OCI-LY7 (cell line): ENCODE results near the gene CCDC134.

ENCODE experiments used
- EZH2phosphoT487 ChIP-seq: fragments of 200-600 bp; sonication (generic); IDR thresholded peaks from 2 replicates; pipeline ENCODE4 v1.6.1; 2018; ENCODE audit warnings: low read depth, borderline replicate concordance, mild to moderate bottlenecking, mixed run types, antibody characterized with exemption, low read length, moderate library complexity, mixed read lengths
- TF ChIP-seq, protein P1 (sequence below): fragments of 200-600 bp; sonication (generic); conservative IDR thresholded peaks from 2 replicates; pipeline ENCODE4 v1.5.1; 2014; ENCODE audit warnings: mild to moderate bottlenecking, antibody characterized with exemption, low read length, moderate library complexity, mixed read lengths

DNA sequence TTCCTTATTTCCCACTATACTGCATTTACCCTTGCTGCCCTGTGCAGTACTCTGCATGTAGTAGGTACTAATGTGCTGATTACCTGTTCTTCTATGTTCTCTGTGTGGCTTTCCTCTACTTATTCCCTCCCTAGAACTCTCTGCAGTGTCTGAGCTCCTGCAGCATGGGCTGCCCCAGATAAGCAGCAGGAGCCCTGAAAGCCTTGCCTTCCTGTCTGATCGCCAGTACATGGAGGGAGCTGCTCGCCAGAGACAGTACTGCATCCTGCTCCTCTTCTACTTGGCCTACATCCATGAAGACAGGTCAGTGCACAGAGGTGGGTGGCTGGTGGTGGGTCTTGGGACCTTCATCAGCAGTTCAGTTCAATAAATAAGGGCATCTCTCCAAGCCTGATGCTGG is 42.2 kb upstream of the CCDC134 start:
- TF ChIP-seq, protein P1, sequence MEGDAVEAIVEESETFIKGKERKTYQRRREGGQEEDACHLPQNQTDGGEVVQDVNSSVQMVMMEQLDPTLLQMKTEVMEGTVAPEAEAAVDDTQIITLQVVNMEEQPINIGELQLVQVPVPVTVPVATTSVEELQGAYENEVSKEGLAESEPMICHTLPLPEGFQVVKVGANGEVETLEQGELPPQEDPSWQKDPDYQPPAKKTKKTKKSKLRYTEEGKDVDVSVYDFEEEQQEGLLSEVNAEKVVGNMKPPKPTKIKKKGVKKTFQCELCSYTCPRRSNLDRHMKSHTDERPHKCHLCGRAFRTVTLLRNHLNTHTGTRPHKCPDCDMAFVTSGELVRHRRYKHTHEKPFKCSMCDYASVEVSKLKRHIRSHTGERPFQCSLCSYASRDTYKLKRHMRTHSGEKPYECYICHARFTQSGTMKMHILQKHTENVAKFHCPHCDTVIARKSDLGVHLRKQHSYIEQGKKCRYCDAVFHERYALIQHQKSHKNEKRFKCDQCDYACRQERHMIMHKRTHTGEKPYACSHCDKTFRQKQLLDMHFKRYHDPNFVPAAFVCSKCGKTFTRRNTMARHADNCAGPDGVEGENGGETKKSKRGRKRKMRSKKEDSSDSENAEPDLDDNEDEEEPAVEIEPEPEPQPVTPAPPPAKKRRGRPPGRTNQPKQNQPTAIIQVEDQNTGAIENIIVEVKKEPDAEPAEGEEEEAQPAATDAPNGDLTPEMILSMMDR: no peak
- no peak for TF ChIP-seq EZH2phosphoT487
